8988T (cell line): ENCODE results near the gene SCUBE3.

Experiments used
- DNase-seq: peaks from one replicate; pipeline ENCODE4 v3.0.0; 2011

Gene SCUBE3

DNA sequence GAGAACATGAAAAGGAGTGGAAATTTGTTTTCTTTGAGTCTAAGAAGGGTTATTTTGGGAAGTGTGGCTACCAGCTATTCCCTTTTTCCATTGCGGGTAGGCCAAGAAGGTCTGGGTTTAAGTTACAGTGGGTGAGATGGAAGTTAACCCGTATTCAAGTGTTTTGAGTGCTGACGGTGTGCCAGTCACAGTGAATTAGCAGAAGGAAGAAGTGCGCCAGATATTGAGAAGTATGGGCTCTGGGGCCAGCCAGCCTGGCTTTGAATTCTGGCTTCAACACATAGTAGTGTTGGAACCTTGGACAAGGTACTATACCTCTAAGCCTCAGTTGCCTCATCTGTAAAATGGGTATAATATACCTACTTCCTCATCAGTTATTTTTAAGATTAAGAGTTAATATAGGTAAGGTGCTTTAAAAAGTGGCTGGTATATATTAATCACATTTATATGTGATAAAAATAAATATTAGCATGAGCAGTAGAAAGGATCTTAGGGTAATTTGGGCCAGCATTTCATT lies 62.0 kb downstream of the SCUBE3 start:
- no peak for DNase-seq

DNA sequence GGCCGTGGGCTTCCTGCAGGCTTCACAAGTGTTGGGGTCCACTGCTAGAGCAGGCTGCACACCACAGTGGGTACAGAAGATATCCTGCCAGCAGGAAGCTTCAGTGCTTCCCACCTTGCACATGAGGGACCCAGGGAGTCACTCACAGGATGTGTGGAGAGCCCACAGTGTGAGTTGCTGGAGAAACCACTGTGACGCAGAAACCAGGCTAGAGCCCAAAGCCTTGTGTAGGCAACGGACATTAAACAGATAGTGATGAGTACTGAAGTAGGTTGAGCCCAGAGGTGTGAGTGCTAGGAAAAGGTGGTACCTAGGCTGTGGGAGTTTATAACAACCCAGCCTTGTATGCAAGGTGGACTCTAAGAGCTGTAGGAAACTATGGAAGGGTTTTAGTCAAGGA lies 65.0 kb downstream of the SCUBE3 start:
- DNase-seq, result no peak

DNA sequence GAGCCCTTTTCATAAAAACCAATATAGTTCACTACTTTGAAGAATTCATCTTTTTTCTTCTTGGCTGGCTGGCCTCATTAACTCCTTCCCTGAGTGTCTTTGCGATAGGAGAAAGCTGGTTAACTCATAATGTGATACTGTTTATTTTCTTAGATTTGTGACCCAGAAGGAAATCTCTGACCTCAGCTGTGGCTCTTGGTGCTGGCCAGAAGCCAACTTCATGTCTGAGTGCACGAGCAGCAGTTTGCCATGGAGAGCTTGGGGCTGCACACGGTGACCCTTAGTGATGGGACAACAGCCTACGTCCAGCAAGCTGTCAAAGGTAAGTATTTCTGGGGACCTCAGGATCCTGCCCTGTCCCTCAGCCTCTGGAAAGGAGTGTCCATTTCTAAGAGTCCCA lies 67.1 kb downstream of the SCUBE3 start:
- DNase-seq, result no peak

DNA sequence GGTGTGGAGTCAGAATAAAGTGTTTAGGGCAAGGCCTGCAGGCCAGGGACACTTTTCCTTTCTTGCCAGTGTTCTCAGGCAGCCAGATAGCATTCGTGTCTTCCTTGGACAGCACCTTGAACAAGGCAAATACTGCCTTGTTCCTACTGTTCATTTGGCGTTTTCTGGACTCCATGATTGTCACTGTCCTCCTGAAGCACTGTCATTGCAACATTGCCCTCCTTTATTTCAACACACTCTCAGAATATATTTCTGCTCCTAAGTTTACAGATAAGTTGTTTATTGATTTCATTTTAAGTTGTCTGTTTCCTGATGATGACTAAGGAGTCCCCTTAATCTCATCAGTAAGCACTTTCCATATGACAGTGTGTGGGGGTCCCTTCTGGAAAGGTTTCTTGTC lies 68.7 kb downstream of the SCUBE3 start:
- DNase-seq, result no peak

DNA sequence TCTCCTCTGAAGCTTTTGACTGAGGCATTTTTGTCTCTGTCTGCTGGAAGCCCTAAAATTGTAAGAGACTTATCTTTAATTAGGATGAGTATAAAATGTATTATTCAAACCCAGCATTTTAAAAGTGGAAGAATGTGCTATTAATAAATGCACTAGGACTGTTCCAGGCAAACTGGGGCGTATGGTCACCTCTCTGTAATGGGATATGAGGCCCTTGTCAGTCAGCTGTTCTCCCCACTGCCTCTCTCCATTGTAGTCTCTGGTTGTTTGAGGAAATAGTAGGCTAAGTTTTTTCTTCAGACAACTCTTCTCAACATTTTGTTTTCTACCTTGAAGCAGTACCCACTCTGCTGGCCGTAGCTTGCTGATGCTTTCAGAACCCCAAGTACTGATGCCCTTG lies 69.6 kb downstream of the SCUBE3 start:
- no peak for DNase-seq

DNA sequence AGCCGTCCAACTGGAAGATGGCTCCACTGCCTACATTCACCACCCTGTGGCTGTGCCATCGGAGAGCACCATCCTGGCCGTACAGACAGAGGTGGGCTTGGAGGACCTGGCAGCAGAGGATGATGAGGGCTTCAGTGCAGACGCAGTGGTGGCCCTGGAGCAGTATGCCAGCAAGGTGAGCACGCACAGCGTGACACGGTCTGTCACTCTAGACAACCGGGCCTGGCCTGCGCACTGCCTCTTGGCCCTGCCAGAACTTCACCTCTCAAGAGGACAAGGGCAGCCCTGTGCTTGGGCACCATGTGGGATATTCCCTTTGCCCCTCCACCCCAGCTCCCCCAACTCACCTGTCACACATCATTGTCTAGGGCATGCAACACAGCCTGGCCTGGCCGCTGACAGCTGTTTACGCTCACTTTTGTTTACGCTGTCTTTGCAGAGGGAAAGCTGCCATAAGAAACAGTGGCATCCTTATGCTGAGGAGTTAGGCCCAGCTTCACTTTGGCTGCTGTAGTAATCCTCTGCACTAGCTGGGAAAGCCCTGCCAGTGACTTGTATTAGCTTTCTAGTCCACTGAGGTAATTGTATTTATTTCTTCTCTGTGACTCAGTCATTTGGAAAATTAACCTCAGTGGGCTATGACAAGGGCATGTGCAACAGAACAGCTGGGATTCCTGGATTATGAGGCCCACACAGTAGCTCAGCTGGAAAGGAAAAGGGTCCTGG lies 74.1 kb downstream of the SCUBE3 start:
- DNase-seq, result no peak

DNA sequence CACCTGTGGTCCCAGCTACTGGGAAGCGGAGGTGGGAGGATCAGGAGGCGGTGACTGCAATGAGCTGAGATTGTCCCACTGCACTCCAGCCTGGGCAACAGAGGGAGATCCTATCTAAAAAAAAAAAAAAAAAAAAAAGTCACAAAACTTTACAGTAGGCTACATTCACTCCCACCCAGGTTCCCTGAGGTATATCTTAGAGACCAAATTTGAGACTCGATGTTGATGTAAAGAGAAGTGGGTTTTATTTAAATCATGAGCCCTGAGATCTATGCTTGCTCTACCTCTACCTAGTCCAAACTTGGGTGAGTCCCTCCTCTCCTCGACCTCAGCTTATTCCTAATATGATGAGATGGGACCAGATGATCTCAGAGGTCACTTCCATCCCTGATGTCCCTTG lies 75.1 kb downstream of the SCUBE3 start:
- DNase-seq, result no peak

DNA sequence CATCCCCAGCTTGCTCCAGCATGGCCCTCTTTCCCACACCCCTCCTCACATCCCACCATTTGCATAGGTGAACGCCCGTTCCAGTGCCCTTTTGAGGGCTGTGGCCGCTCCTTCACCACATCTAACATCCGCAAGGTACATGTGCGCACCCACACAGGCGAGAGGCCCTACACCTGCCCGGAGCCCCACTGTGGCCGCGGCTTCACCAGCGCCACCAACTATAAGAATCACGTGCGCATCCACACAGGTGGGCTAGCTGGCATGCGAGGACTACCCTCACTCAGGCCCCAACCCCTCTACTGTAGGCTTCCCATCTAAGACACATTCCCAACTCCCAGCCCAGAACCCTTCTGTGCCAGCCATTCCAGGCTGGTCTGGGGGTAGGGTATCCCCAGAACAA lies 77.7 kb downstream of the SCUBE3 start:
- no peak for DNase-seq

DNA sequence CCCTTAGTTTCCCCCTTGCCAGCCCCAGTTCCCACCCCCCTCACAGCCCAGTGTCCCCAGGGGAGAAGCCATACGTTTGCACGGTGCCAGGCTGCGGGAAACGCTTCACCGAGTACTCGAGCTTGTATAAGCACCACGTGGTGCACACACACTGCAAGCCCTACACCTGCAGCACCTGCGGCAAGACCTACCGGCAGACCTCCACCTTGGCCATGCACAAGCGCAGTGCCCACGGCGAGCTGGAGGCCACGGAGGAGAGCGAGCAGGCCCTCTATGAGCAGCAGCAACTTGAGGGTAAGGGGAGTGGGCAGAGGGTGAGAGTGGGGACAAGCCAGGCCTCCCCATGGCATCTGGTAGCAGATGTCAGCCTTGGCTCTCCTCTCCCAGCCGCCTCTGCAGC lies 78.7 kb downstream of the SCUBE3 start:
- no peak for DNase-seq

DNA sequence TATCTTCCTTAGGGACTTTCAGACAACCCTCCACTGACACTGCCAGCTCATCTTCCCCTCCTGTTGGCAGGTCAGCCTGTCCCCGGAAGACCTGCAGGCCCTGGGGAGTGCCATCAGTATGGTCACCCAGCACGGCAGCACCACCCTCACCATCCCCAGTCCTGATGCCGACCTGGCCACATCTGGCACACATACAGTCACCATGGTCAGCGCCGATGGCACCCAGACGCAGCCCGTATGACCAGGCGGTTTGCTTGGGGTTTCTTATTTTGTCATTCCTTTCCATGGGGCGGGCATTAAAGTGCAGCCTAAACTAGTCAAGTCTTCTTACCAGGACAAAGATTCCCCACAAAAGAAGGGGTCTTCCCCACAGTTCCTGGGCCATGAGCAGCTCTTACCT lies 79.9 kb downstream of the SCUBE3 start:
- no peak for DNase-seq

DNA sequence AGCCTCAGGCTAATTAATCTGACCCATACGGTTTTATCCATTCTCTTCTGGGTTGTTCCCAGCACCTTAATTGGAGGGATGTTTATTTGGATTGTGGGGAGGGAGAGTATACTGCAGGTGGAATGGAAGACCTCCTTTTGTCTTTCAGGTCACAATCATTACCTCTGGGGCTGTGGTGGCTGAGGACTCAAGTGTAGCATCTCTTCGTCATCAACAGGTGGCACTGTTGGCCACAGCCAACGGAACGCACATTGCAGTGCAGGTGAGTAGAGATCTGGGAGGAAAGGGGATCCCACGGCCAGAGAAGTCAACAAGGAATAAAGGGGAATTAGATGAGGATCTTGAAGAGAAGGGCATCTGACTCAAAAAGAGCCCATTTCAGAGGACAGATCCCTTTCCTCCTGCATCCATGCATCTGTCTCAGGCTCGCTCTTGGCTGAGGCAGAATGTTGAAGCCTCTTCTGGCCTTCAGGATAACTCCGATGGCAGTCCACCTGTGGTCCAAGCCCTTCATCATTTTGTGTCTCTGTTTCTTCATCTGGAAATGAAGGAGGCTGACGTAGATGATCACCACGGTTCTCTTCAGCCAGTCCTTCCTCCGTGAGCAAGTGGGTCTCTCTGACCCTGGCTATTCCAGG lies 80.7 kb downstream of the SCUBE3 start:
- peak; percentile 85 for DNase-seq

DNA sequence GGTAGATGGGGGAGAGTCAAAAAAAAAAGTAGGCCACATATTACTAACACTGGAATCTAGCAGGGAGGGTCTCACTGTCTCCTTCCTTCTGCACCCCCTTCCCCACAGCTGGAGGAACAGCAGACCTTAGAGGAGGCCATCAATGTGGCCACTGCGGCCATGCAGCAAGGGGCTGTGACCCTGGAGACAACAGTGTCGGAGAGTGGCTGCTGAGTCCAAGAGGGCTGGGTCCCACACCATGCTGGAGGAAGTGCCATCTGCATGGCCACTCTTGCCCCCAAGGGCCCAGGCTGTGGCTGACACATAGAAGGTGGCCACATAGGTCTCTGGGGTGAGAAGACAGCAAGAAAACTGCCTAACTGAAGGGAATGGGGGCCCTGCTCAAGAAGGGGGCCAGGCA lies 81.3 kb downstream of the SCUBE3 start:
- DNase-seq, result no peak

DNA sequence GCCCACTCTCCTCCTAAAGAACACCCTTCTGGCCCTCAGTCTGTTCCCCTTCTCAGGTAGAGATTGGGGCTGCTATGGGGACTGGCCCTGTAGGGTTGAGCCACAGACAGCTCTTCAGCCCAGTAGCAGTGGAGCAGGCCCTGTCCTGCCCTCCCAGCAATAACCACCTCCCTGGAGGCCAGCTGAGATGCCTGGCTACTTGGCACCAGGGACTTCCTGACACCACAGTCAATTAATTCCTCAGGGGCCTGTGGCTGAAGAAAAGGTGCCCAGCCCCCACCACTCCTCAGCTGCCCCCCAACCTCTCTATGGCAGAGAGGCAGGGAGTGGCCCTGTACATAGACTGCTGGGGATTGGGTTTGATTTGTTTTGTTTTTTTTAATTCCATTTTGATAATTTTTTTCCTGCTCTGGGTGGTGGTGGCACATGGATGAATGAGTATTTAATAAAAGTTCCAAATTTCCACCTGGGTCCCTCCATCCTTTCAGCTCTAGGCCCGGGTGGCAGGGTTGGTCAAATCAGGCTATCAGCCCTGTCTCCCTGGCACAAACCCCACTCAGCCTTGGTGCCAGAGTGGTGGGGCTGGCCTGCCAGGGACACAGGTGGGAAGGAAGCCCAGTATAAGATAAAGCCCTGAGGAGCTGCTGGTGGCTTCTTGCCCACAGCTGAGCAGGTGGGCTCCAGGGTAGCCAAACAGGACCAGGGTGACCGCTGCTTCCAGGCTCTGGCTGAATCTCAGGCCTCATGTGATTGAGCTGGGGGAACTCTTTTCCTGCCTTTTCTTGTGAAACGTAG lies 82.0 kb downstream of the SCUBE3 start:
- no peak for DNase-seq

DNA sequence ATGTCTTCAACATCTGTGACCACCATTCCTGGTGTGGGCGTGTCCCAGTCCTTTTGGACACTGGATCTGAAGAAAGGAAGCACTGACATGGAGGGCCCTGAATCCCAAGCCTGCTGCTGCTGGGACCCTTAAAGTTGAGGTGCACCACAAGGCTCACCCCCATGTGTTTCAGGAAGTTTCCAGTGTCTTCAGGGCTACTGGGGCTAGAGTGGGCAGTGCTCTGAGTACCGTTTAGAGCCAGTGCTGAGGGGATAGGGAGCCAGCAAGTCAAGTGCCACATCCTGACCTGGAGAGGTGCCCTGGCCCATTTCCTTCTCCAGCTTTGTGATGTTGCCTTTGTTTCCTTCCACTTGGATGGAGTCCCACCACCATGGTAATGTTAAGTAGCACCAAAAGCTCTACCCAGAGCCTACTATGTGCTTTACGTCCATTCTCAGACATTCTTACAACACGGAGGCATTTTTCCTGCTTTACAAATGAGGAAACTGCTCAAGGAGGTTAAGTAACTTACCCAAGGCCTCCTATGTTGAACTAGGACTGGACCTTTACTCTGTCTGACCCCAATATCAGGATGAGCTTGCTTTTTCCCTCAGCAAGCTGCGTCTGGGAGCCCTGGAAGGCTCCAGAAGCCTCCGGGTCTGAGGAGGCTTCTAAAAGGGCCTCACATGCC lies 83.3 kb downstream of the SCUBE3 start:
- no peak for DNase-seq

DNA sequence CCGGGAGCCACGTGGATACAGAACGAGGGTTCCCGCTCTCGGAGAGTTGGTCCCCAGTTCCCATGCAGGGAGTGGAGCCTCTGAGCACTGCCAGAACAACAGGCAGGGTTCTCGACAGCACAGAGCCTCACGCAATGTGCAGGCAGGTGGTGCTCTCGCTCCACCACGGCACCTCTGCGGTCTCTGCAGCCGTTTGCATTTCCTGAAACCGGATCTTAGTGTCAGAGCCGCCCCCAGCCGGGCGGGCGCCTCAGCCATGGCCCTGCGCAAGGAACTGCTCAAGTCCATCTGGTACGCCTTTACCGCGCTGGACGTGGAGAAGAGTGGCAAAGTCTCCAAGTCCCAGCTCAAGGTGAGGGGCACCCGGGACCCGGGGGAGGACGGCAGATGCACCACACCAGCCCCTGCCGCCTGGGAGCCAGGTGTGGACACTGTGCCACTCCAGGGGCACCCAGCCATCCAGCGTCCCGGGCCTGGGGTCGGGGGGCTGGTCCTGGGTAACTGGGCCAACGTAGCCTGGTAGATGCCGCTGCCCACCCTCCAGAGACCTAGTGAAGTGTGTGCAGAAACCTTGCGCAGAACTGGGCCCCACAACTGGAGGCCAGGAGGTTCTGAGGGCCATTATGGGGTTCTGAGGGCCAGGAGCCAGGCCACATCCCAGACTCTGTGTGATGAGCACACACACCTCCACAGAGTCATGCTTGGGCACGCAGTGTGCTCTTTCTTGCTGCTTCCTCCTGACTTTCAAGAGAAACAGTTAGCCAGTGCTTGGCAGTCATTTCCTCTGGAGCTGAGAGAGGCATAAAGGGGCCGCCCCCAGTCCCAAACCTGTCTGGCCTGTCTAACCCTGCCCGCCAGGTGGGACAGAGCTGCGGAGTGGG lies 84.1 kb downstream of the SCUBE3 start, which contains the start of gene DEF6:
DEF6 (plus strand) TSS at position 218 of the 881 bp plus-strand sequence; CDS start at position 257, 39 bp downstream.
- peak; percentile 74 for DNase-seq

DNA sequence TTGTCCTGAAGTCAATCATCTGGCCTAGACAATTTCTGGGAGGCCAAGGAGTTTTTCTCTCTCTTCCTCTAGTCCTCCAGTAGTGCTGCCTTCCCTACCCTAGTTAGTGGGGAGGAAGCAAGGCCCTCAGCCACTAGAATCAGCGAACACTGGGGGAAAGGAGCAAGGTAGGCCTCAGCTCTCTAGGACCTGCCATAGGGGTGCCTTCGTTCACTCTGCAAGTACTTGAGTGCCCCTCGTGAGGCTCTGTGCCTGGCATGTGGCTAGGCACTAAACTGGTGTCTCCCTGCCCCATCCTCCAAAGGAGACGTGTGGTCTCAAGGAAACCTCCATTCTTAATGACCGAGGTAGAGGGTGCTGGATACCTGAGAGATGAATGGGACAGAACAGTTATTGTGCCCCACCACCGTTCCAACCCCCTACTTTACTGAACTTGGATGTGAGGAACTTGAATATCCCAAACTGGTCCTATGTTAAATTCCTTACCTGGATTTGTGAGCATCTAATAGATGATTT lies 84.9 kb downstream of the SCUBE3 start:
- no peak for DNase-seq

DNA sequence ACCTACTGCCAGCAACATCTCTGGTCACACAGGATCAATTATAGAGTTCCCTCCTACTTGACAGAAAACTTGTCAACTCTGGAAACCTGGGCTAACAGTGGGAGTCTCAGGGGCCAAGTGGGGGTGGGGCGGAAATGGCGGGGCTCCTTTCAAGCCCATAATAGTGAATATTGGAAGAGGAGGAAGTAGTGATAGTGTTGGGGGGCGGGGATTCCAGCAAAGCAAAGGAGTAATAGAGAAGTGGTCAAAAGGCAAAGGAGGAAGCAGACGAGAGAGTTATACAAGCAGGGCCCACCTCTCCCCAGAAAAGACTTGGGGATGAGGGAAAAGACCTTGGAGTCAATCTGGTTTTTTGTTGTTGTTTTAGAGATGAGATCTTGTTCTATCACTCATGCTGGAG lies 85.9 kb downstream of the SCUBE3 start:
- DNase-seq, result no peak

DNA sequence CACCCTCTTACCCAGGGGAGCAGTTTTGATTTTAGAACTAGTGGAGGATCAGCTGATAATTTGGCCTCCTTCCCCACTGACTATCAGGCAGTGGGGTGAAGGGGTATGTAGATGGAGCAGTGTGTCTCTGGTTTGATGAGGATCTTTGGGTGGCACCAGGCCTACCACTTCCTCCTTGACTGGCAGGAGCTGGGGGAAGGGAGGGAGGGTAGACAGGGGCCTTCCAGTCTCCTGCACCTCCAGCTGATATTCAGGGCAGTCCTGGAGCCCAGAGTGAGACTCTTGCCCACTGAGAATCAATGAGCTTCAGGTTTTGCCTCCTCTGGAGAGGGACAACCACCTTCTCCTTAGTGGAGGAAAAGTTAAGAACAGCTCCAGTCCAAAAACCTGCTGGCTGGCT lies 87.1 kb downstream of the SCUBE3 start:
- no peak for DNase-seq
